ENCODE data around the gene PRODH.
"Not testable (repeated sequence)": the region's sequence is repeated elsewhere in the genome, so short reads cannot be mapped to it uniquely, and the experiment has no call there.

The PRODH gene

GRCh38 chr22:18905540-18906409, 30.3 kb downstream of the PRODH start, which contains the start of gene DGCR6:
TSS of gene DGCR6 (plus strand) at chr22:18906320. CDS start at chr22:18906375, 55 bp downstream.
- no peak within 1 kb of the TSS for H4K8ac ChIP-seq (ENCODE audit: low read depth, low read length)
- no peak within 1 kb of the TSS for H3K18ac ChIP-seq (ENCODE audit: low read length)
- no peak within 1 kb of the TSS for H2BK12ac ChIP-seq (ENCODE audit: low read length)
- H3K27me3 ChIP-seq (ENCODE audit: insufficient read depth, low read length) = no peaks in the 10 kb centered on the region
- no peak within 1 kb of the TSS for H3K23ac ChIP-seq (ENCODE audit: low read length)
- H3K36me3 ChIP-seq (ENCODE audit: control insufficient read depth in 1 of 2, insufficient read depth in 2 of 2, low read length in 2 of 2) = no peaks in the 10 kb centered on the region
- H2BK120ac ChIP-seq (ENCODE audit: insufficient read depth, low read length, poor library complexity) = no peak within 1 kb of the TSS
- no peaks in the 10 kb centered on the region for H3K9me3 ChIP-seq (ENCODE audit: insufficient read depth, low read depth, low read length)
- H3K79me2 ChIP-seq (ENCODE audit: control insufficient read depth, insufficient read depth, low read length, poor library complexity) = no peaks in the 10 kb centered on the region
- no peak within 1 kb of the TSS for H3K4ac ChIP-seq (ENCODE audit: low read depth, low read length)
- no peak within 1 kb of the TSS for H3K27ac ChIP-seq (ENCODE audit: low read depth, low read length)
- no peaks in the 10 kb centered on the region for H3K4me1 ChIP-seq (ENCODE audit: control insufficient read depth in 1 of 2, insufficient read depth in 2 of 2, low read length in 2 of 2)
- H3K4me2 ChIP-seq (ENCODE audit: low read length) = no peak within 1 kb of the TSS
- H3K14ac ChIP-seq (ENCODE audit: low read length) = no peak within 1 kb of the TSS
- no peak within 1 kb of the TSS for H4K91ac ChIP-seq (ENCODE audit: low read depth, low read length)
- no peak within 1 kb of the TSS for H3K9ac ChIP-seq (ENCODE audit: low read length)
- WGBS (ENCODE audit: extremely low coverage, insufficient coverage, insufficient read length) = no CpG with 5 or more reads among the region's 77 CpGs
- DNase-seq = no peak
- no peak within 1 kb of the TSS for H2AFZ ChIP-seq (ENCODE audit: insufficient read depth, low read length, poor library complexity)
- no peak within 1 kb of the TSS for H2BK5ac ChIP-seq (ENCODE audit: low read depth, low read length, poor library complexity)
- no peak within 1 kb of the TSS for H4K12ac ChIP-seq (ENCODE audit: low read depth, low read length)
- no peak within 1 kb of the TSS for H3K4me3 ChIP-seq (ENCODE audit: low read depth, low read length)
- H3K79me1 ChIP-seq (ENCODE audit: low read length) = no peaks in the 10 kb centered on the region
- no peak within 1 kb of the TSS for H2AK5ac ChIP-seq (ENCODE audit: low read length)

- H4K12ac ChIP-seq (ENCODE audit: low read depth, low read length); H3K27ac ChIP-seq (ENCODE audit: low read depth, low read length); H3K4me2 ChIP-seq (ENCODE audit: low read length); H3K4me3 ChIP-seq (ENCODE audit: low read depth, low read length); H3K14ac ChIP-seq (ENCODE audit: low read length); H2BK120ac ChIP-seq (ENCODE audit: insufficient read depth, low read length, poor library complexity); H3K36me3 ChIP-seq (ENCODE audit: control insufficient read depth in 1 of 2, insufficient read depth in 2 of 2, low read length in 2 of 2); H3K79me2 ChIP-seq (ENCODE audit: control insufficient read depth, insufficient read depth, low read length, poor library complexity); H3K9me3 ChIP-seq (ENCODE audit: insufficient read depth, low read depth, low read length); H3K23ac ChIP-seq (ENCODE audit: low read length); H3K4me1 ChIP-seq (ENCODE audit: control insufficient read depth in 1 of 2, insufficient read depth in 2 of 2, low read length in 2 of 2); H2BK12ac ChIP-seq (ENCODE audit: low read length); H3K18ac ChIP-seq (ENCODE audit: low read length); H3K9ac ChIP-seq (ENCODE audit: low read length); H2AK5ac ChIP-seq (ENCODE audit: low read length); H4K8ac ChIP-seq (ENCODE audit: low read depth, low read length); H3K79me1 ChIP-seq (ENCODE audit: low read length); H3K27me3 ChIP-seq (ENCODE audit: insufficient read depth, low read length); H3K4ac ChIP-seq (ENCODE audit: low read depth, low read length); H4K91ac ChIP-seq (ENCODE audit: low read depth, low read length); H2AFZ ChIP-seq (ENCODE audit: insufficient read depth, low read length, poor library complexity); DNase-seq; H2BK5ac ChIP-seq (ENCODE audit: low read depth, low read length, poor library complexity): not testable (repeated sequence)
- WGBS (ENCODE audit: extremely low coverage, insufficient coverage, insufficient read length) = no CpG with 5 or more reads among the region's 7 CpGs
Measured at GRCh38 chr22:18896037-18896657, 39.9 kb downstream of the PRODH start.

- not testable (repeated sequence) for H4K12ac ChIP-seq (ENCODE audit: low read depth, low read length); H3K9ac ChIP-seq (ENCODE audit: low read length); H3K79me1 ChIP-seq (ENCODE audit: low read length); H3K4me3 ChIP-seq (ENCODE audit: low read depth, low read length); H3K36me3 ChIP-seq (ENCODE audit: control insufficient read depth in 1 of 2, insufficient read depth in 2 of 2, low read length in 2 of 2); H3K4me2 ChIP-seq (ENCODE audit: low read length); H3K4ac ChIP-seq (ENCODE audit: low read depth, low read length); H3K27ac ChIP-seq (ENCODE audit: low read depth, low read length); H3K79me2 ChIP-seq (ENCODE audit: control insufficient read depth, insufficient read depth, low read length, poor library complexity); DNase-seq; H3K14ac ChIP-seq (ENCODE audit: low read length); H3K18ac ChIP-seq (ENCODE audit: low read length); H2BK12ac ChIP-seq (ENCODE audit: low read length); H3K9me3 ChIP-seq (ENCODE audit: insufficient read depth, low read depth, low read length); H3K23ac ChIP-seq (ENCODE audit: low read length); H4K8ac ChIP-seq (ENCODE audit: low read depth, low read length); H2BK5ac ChIP-seq (ENCODE audit: low read depth, low read length, poor library complexity); H2AFZ ChIP-seq (ENCODE audit: insufficient read depth, low read length, poor library complexity); H4K91ac ChIP-seq (ENCODE audit: low read depth, low read length); H2BK120ac ChIP-seq (ENCODE audit: insufficient read depth, low read length, poor library complexity); H2AK5ac ChIP-seq (ENCODE audit: low read length); H3K27me3 ChIP-seq (ENCODE audit: insufficient read depth, low read length); H3K4me1 ChIP-seq (ENCODE audit: control insufficient read depth in 1 of 2, insufficient read depth in 2 of 2, low read length in 2 of 2)
- WGBS (ENCODE audit: extremely low coverage, insufficient coverage, insufficient read length) = no CpG with 5 or more reads among the region's 4 CpGs
Measured at GRCh38 chr22:18893775-18894174, 42.3 kb downstream of the PRODH start.

- no CpG with 5 or more reads among the region's 5 CpGs for WGBS (ENCODE audit: extremely low coverage, insufficient coverage, insufficient read length)
- not testable (repeated sequence) for H4K12ac ChIP-seq (ENCODE audit: low read depth, low read length)
Measured at GRCh38 chr22:18890510-18891192, 45.4 kb downstream of the PRODH start.

More at GRCh38 chr22:18890510-18891192, 45.4 kb downstream of the PRODH start:
- not testable (repeated sequence) for H3K27ac ChIP-seq (ENCODE audit: low read depth, low read length); H3K14ac ChIP-seq (ENCODE audit: low read length); H3K27me3 ChIP-seq (ENCODE audit: insufficient read depth, low read length); H2AFZ ChIP-seq (ENCODE audit: insufficient read depth, low read length, poor library complexity); H2BK5ac ChIP-seq (ENCODE audit: low read depth, low read length, poor library complexity); H3K9me3 ChIP-seq (ENCODE audit: insufficient read depth, low read depth, low read length); H3K79me1 ChIP-seq (ENCODE audit: low read length); H3K79me2 ChIP-seq (ENCODE audit: control insufficient read depth, insufficient read depth, low read length, poor library complexity); H3K4me2 ChIP-seq (ENCODE audit: low read length); H3K18ac ChIP-seq (ENCODE audit: low read length); H3K9ac ChIP-seq (ENCODE audit: low read length); H3K4me3 ChIP-seq (ENCODE audit: low read depth, low read length); H3K4me1 ChIP-seq (ENCODE audit: control insufficient read depth in 1 of 2, insufficient read depth in 2 of 2, low read length in 2 of 2); H2BK120ac ChIP-seq (ENCODE audit: insufficient read depth, low read length, poor library complexity); DNase-seq; H3K23ac ChIP-seq (ENCODE audit: low read length); H2AK5ac ChIP-seq (ENCODE audit: low read length); H2BK12ac ChIP-seq (ENCODE audit: low read length); H3K36me3 ChIP-seq (ENCODE audit: control insufficient read depth in 1 of 2, insufficient read depth in 2 of 2, low read length in 2 of 2); H4K8ac ChIP-seq (ENCODE audit: low read depth, low read length); H4K91ac ChIP-seq (ENCODE audit: low read depth, low read length); H3K4ac ChIP-seq (ENCODE audit: low read depth, low read length)
